GM10248 (cell line): ENCODE measurements around the gene MACF1.
"Not testable (repeated sequence)": the region's sequence is repeated elsewhere in the genome, so short reads cannot be mapped to it uniquely, and the experiment has no call there.

ENCODE experiments used
- CTCF ChIA-PET: fragments of 300-600 bp; sonication (Branson Sonifier 250); formaldehyde crosslinking; extraction: SDS; loops from one replicate; lab custom pipeline; 2021; ENCODE audit warnings: antibody characterized with exemption; lab: Yijun Ruan, JAX
- POLR2A ChIA-PET: fragments of 350-650 bp; sonication (Branson Sonifier 250); formaldehyde crosslinking; extraction: SDS; loops from one replicate; lab custom pipeline; 2020; ENCODE audit warnings: antibody characterized with exemption; lab: Yijun Ruan, JAX
- DNase-seq: peaks from one replicate; pipeline ENCODE4 v3.0.0; 2012; ENCODE audit errors: extremely low spot score
- TF ChIP-seq, protein P1 (sequence below): IDR thresholded peaks from 2 replicates; pipeline ENCODE4 v1.5.1; 2012; ENCODE audit warnings: mild to moderate bottlenecking, low read depth; ENCODE audit errors: extremely low read depth, missing control alignments, control extremely low read depth

The MACF1 gene

DNA sequence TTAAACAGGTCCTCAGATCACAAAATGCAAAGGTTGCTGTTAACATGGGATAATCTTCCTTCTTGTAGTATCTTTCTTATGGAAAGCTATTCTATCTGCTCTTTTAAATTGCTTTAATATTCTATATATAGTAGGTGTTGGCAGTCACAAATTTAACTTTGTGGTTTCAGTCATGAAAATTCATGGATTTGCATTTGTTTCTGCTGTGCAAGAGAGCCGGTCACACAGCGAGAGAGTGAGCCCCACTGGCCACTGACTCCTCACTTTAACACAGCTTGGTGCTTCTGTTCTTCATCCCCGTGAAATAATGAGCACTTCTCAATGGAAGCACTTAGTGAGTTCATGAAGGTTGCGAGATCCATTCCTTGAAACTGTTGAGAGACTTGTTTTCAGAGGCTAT is 268.8 kb downstream of the MACF1 start:
- TF ChIP-seq, protein P1, sequence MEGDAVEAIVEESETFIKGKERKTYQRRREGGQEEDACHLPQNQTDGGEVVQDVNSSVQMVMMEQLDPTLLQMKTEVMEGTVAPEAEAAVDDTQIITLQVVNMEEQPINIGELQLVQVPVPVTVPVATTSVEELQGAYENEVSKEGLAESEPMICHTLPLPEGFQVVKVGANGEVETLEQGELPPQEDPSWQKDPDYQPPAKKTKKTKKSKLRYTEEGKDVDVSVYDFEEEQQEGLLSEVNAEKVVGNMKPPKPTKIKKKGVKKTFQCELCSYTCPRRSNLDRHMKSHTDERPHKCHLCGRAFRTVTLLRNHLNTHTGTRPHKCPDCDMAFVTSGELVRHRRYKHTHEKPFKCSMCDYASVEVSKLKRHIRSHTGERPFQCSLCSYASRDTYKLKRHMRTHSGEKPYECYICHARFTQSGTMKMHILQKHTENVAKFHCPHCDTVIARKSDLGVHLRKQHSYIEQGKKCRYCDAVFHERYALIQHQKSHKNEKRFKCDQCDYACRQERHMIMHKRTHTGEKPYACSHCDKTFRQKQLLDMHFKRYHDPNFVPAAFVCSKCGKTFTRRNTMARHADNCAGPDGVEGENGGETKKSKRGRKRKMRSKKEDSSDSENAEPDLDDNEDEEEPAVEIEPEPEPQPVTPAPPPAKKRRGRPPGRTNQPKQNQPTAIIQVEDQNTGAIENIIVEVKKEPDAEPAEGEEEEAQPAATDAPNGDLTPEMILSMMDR, result no peak
- ChIA-PET CTCF (interaction anchor here (1.3 to 2.0 kb wide), 2 partner anchors 14 to 66 kb away, joined by 3 to 5 read pairs; no protein-coding TSS in a partner anchor), POLR2A (no interaction called here)
- no peak for DNase-seq

DNA sequence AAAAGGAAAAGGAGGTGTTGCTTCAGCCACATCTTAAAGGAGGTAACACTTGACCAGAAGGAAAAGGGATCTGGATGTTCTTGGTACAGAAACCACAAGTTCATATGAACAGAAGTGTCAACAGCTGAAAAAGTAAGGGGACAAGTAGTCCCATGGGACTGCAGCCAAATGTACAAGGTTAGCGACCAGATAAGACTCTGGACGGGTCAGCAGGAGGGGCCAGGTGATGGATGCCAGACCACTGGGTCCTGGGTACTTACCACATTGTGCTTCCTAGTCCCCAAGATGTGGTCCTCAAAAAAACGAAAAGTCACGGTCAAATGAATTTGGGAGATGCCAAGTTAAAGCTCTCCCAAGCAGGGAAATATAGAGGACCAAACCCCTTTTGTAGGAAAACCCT is 270.3 kb downstream of the MACF1 start:
- TF ChIP-seq, protein P1, result no peak
- ChIA-PET POLR2A (no interaction called here), CTCF (interaction anchor here (1.4 to 1.8 kb wide), 2 partner anchors 9 to 15 kb away, joined by 3 to 6 read pairs; no protein-coding TSS in a partner anchor)
- DNase-seq, result no peak

DNA sequence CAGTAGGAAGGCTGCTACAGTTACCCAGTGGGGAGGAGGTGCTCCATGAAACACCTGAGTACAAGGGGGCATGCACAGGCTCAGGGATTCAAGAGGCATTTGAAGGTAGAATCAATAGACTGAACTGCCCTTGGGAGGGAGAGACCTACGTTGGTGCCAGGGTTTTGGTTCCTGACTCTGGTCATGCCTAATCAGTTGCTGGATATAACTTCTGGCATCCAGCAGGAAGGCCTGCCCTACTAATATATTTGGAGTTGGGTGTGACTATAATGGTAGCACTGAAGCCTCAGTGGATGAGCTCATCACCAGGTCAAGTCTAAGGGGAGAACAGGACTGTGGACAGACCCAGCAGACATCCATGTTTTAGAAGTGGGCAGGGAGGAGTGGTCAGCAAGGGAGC is 271.1 kb downstream of the MACF1 start:
- DNase-seq, POLR2A ChIA-PET: not testable (repeated sequence)
- CTCF ChIA-PET, result interaction anchor here (1.3 to 1.8 kb wide), 3 partner anchors 9 to 63 kb away, joined by 3 to 6 read pairs (median 3); no protein-coding TSS in a partner anchor

DNA sequence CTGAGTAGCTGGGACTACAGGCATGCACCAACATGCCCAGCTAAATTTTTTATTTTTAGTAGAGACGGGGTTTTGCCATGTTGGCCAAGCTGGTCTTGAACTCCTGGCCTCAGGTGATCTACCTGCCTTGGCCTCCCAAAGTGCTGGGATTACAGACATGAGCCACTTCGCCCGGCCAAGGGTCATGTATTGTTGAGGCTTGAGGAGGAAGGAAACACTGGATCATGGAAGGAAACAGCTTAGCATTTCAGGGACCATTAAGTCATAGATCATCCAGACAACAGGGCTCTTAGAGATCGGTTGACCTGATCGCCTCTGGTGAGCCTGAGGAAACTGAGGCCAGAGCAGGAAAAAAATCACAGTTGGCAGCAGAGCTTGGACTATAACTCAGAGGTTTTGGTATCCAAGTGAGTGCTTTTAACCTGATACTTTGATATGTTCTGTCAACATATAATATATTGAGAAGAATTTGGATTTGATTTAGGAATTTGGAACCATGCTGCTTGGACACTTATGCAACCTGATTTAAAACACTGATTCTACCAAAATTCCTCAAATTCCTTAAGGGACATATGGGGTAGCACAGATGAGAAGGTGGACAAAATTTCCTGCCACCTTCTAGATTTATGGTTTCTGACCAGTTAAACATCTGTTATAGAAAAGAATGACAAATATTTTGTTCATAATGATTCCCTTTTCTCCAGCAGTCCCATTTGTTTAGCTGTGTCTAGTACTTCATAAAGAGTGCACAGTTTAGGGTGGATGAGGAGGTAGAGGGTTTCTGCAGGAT is 273.8 kb downstream of the MACF1 start:
- DNase-seq, result no peak
- ChIA-PET CTCF (no interaction called here), POLR2A (interaction anchor here (0.6 kb wide), 1 partner anchor 1584 kb away, joined by 5 read pairs; no protein-coding TSS in a partner anchor)
- TF ChIP-seq, protein P1, result no peak

DNA sequence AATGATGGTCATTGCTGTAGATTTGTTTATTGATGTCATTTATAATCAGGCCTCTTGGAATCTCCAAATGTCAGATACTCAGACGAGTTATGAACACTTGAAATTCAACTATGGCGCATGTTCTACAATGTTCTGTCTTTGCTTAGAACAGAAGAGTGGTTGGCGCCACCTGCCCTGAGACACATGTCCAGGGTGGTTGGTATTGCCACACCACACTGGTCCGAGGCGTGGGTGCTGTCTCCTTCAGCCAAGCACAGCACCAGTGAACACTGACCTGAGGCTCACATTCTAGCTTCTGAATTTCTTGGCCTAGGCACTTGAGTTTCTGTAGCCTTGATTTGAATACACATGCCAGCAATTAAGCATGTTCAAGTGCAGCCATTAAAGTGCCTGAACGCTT is 276.8 kb downstream of the MACF1 start:
- POLR2A ChIA-PET, result no interaction called here
- DNase-seq, result no peak
- CTCF ChIA-PET, result interaction anchor here (1.3 to 2.1 kb wide), 2 partner anchors 8 to 12 kb away, joined by 3 to 7 read pairs; no protein-coding TSS in a partner anchor
- TF ChIP-seq, protein P1, result no peak

DNA sequence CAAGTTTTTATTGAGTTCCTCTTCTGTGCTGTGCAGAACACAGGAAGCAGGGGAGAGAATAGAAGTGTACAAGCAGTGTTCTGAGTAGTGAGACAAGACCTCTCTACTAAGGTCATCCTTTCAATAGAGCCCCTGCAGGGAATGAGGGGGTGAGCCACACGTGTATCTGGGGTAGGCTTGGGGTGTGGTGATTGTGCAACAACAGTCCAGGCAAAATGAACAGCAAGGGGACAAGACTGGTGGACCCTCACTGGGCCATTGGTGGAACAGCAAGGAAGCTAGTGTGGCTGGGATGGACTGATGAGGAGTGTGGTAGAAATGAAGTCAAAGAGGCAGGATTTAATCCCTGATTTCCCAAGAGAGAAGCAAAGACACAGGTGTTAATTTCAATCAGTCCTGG is 278.8 kb downstream of the MACF1 start:
- TF ChIP-seq, protein P1, result no peak
- ChIA-PET POLR2A (no interaction called here), CTCF (interaction anchor here (1.9 kb wide), 1 partner anchor 9 kb away, joined by 3 read pairs; no protein-coding TSS in a partner anchor)
- DNase-seq, result no peak

DNA sequence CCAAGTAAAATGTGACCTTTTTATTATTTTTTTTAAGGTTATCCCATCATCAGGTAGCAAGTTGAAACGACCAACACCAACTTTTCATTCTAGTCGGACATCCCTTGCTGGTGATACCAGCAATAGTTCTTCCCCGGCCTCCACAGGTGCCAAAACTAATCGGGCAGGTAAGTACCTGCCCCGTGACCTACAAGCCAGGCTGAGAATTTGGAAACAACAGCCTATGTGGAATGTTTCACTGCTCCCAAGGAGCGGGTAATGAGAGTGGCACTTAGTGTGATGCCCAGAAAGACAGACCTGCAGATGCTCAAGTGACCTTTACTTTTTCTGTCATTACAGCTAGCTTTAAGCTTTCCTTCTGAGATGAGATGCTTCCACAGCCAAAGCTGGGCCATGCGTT is 280.1 kb downstream of the MACF1 start:
- DNase-seq, result no peak
- TF ChIP-seq, protein P1, result no peak
- POLR2A ChIA-PET, result no interaction called here
- CTCF ChIA-PET, result interaction anchor here (1.9 kb wide), 1 partner anchor 10 kb away, joined by 3 read pairs; no protein-coding TSS in a partner anchor
